ENCODE data around the gene RGL2.

The RGL2 gene

GRCh38 chr6:33279971-33280511 lies 18.7 kb downstream of the RGL2 start:
- Histone ChIP-seq H3K27me3 (replicated peaks in 2 of 5; ENCODE audit: control insufficient read depth in 4 of 5, insufficient read depth in 5 of 5, low read length in 4 of 5) (no peaks in the 10 kb centered on the region), H3K9me3 (ENCODE audit: control extremely low read depth in 1 of 5, control insufficient read depth in 4 of 5, insufficient read depth in 2 of 5, low read depth in 1 of 5, low read length in 4 of 5) (no peaks in the 10 kb centered on the region), H3K36me3 (ENCODE audit: control insufficient read depth in 4 of 4, insufficient read depth in 4 of 4, low read length in 3 of 4) (peaks cover 0 to 75% (median 56%) of the 10 kb centered on the region in 4 experiments), H3K4me3 (ENCODE audit: control insufficient read depth in 1 of 7, extremely low read depth in 1 of 7, insufficient read depth in 4 of 7, low read depth in 2 of 7, low read length in 6 of 7) (no peak overlapping the region), H3K4me1 (ENCODE audit: control extremely low read depth in 1 of 4, control insufficient read depth in 4 of 4, insufficient read depth in 4 of 4, low read length in 3 of 4) (peaks cover 2 to 44% (median 35%) of the 10 kb centered on the region in 4 experiments), H3K27ac (ENCODE audit: insufficient read depth in 1 of 2, low read depth in 1 of 2, low read length in 2 of 2, poor library complexity in 1 of 2, severe bottlenecking in 2 of 2) (peak overlapping the region in 1 of 2 experiments; percentile 35)
- POLR2A ChIA-PET = interaction anchor here (1.6 kb wide), 1 partner anchor 9 kb away, joined by 5 read pairs; the partner anchor contains the start of genes PFDN6 and WDR46
- WGBS (ENCODE audit: insufficient coverage) = 60% methylated on average over 4 of the region's 5 CpGs
- CTCF ChIA-PET = interaction anchor here (0.7 to 9.7 kb wide), 15 partner anchors 10 to 151 kb away, joined by 3 to 96 read pairs (median 5); partner anchors contain the start of genes PFDN6, RGL2, TAPBP and WDR46
- DNase-seq = peak; percentile 79 to 93 (median 86)

GRCh38 chr6:33279257-33279695 lies 19.5 kb downstream of the RGL2 start:
- DNase-seq = no peak
- Histone ChIP-seq H3K36me3 (ENCODE audit: control insufficient read depth in 4 of 4, insufficient read depth in 4 of 4, low read length in 3 of 4) (peaks cover 0 to 77% (median 56%) of the 10 kb centered on the region in 4 experiments), H3K9me3 (ENCODE audit: control extremely low read depth in 1 of 5, control insufficient read depth in 4 of 5, insufficient read depth in 2 of 5, low read depth in 1 of 5, low read length in 4 of 5) (no peaks in the 10 kb centered on the region), H3K4me3 (ENCODE audit: control insufficient read depth in 1 of 7, extremely low read depth in 1 of 7, insufficient read depth in 4 of 7, low read depth in 2 of 7, low read length in 6 of 7) (no peak overlapping the region), H3K27me3 (replicated peaks in 2 of 5; ENCODE audit: control insufficient read depth in 4 of 5, insufficient read depth in 5 of 5, low read length in 4 of 5) (no peaks in the 10 kb centered on the region), H3K27ac (ENCODE audit: insufficient read depth in 1 of 2, low read depth in 1 of 2, low read length in 2 of 2, poor library complexity in 1 of 2, severe bottlenecking in 2 of 2) (no peak overlapping the region), H3K4me1 (ENCODE audit: control extremely low read depth in 1 of 4, control insufficient read depth in 4 of 4, insufficient read depth in 4 of 4, low read length in 3 of 4) (peaks cover 2 to 52% (median 41%) of the 10 kb centered on the region in 4 experiments)
- 100% methylated on average over 3 of the region's 13 CpGs for WGBS (ENCODE audit: insufficient coverage)
- CTCF ChIA-PET = interaction anchor here (0.7 to 9.7 kb wide), 11 partner anchors 10 to 152 kb away, joined by 3 to 96 read pairs (median 4); partner anchors contain the start of genes PFDN6, RGL2, TAPBP and WDR46
- POLR2A ChIA-PET = interaction anchor here (1.6 kb wide), 1 partner anchor 10 kb away, joined by 5 read pairs; the partner anchor contains the start of genes PFDN6 and WDR46

- CTCF ChIA-PET = interaction anchor here (0.8 to 9.7 kb wide), 9 partner anchors 11 to 157 kb away, joined by 3 to 96 read pairs (median 12); partner anchors contain the start of genes PFDN6, RGL2, TAPBP and WDR46
- Histone ChIP-seq H3K27ac (ENCODE audit: insufficient read depth in 1 of 2, low read depth in 1 of 2, low read length in 2 of 2, poor library complexity in 1 of 2, severe bottlenecking in 2 of 2) (no peak overlapping the region), H3K9me3 (ENCODE audit: control extremely low read depth in 1 of 5, control insufficient read depth in 4 of 5, insufficient read depth in 2 of 5, low read depth in 1 of 5, low read length in 4 of 5) (no peaks in the 10 kb centered on the region), H3K4me3 (ENCODE audit: control insufficient read depth in 1 of 7, extremely low read depth in 1 of 7, insufficient read depth in 4 of 7, low read depth in 2 of 7, low read length in 6 of 7) (no peak overlapping the region), H3K27me3 (replicated peaks in 2 of 5; ENCODE audit: control insufficient read depth in 4 of 5, insufficient read depth in 5 of 5, low read length in 4 of 5) (no peaks in the 10 kb centered on the region), H3K36me3 (ENCODE audit: control insufficient read depth in 4 of 4, insufficient read depth in 4 of 4, low read length in 3 of 4) (peaks cover 0 to 80% (median 55%) of the 10 kb centered on the region in 4 experiments), H3K4me1 (ENCODE audit: control extremely low read depth in 1 of 4, control insufficient read depth in 4 of 4, insufficient read depth in 4 of 4, low read length in 3 of 4) (peaks cover 2 to 57% (median 46%) of the 10 kb centered on the region in 4 experiments)
- DNase-seq = no peak
- WGBS (ENCODE audit: insufficient coverage) = 83% methylated on average over 1 of the region's 3 CpGs
- POLR2A ChIA-PET = interaction anchor here (2.6 kb wide), 1 partner anchor 21 kb away, joined by 14 read pairs; no protein-coding TSS in a partner anchor
Measured at GRCh38 chr6:33278810-33279209, 19.9 kb downstream of the RGL2 start.

- H3K27me3 ChIP-seq (replicated peaks in 2 of 5; ENCODE audit: control insufficient read depth in 4 of 5, insufficient read depth in 5 of 5, low read length in 4 of 5) = no peaks in the 10 kb centered on the region
- WGBS (ENCODE audit: insufficient coverage) = 90% methylated on average over 9 of the region's 9 CpGs
- H3K9me3 ChIP-seq (ENCODE audit: control extremely low read depth in 1 of 5, control insufficient read depth in 4 of 5, insufficient read depth in 2 of 5, low read depth in 1 of 5, low read length in 4 of 5) = no peaks in the 10 kb centered on the region
- POLR2A ChIA-PET = interaction anchor here (1.1 to 2.6 kb wide), 2 partner anchors 19 to 21 kb away, joined by 3 to 14 read pairs; no protein-coding TSS in a partner anchor
- no peak for DNase-seq
- CTCF ChIA-PET = interaction anchor here (0.8 to 9.7 kb wide), 8 partner anchors 11 to 157 kb away, joined by 3 to 96 read pairs (median 12); partner anchors contain the start of genes PFDN6, RGL2, TAPBP and WDR46
- H3K4me3 ChIP-seq (ENCODE audit: control insufficient read depth in 1 of 7, extremely low read depth in 1 of 7, insufficient read depth in 4 of 7, low read depth in 2 of 7, low read length in 6 of 7) = peak overlapping the region in 3 of 7 experiments; percentile 68 to 88 (median 82)
- peaks cover 4 to 61% (median 50%) of the 10 kb centered on the region in 4 experiments for H3K4me1 ChIP-seq (ENCODE audit: control extremely low read depth in 1 of 4, control insufficient read depth in 4 of 4, insufficient read depth in 4 of 4, low read length in 3 of 4)
- H3K36me3 ChIP-seq (ENCODE audit: control insufficient read depth in 4 of 4, insufficient read depth in 4 of 4, low read length in 3 of 4) = peaks cover 1 to 83% (median 55%) of the 10 kb centered on the region in 4 experiments
- H3K27ac ChIP-seq (ENCODE audit: insufficient read depth in 1 of 2, low read depth in 1 of 2, low read length in 2 of 2, poor library complexity in 1 of 2, severe bottlenecking in 2 of 2) = no peak overlapping the region
Measured at GRCh38 chr6:33278392-33278741, 20.4 kb downstream of the RGL2 start.

GRCh38 chr6:33277663-33278391 lies 20.9 kb downstream of the RGL2 start:
- POLR2A ChIA-PET = interaction anchor here (0.9 to 2.6 kb wide), 5 partner anchors 11 to 36 kb away, joined by 3 to 14 read pairs (median 4); partner anchors contain the start of genes PFDN6, TAPBP and WDR46
- H3K27ac ChIP-seq (ENCODE audit: insufficient read depth in 1 of 2, low read depth in 1 of 2, low read length in 2 of 2, poor library complexity in 1 of 2, severe bottlenecking in 2 of 2) = peak overlapping the region in 1 of 2 experiments; percentile 67
- H3K36me3 ChIP-seq (ENCODE audit: control insufficient read depth in 4 of 4, insufficient read depth in 4 of 4, low read length in 3 of 4) = peaks cover 3 to 86% (median 53%) of the 10 kb centered on the region in 4 experiments
- peak overlapping the region; percentile 59 to 88 (median 72) for H3K4me3 ChIP-seq (ENCODE audit: control insufficient read depth in 1 of 7, extremely low read depth in 1 of 7, insufficient read depth in 4 of 7, low read depth in 2 of 7, low read length in 6 of 7)
- CTCF ChIA-PET = interaction anchor here (0.6 to 9.7 kb wide), 20 partner anchors 11 to 203 kb away, joined by 3 to 96 read pairs (median 3); partner anchors contain the start of genes PFDN6, RGL2, TAPBP and WDR46
- H3K27me3 ChIP-seq (replicated peaks in 2 of 5; ENCODE audit: control insufficient read depth in 4 of 5, insufficient read depth in 5 of 5, low read length in 4 of 5) = no peaks in the 10 kb centered on the region
- WGBS (ENCODE audit: insufficient coverage) = 22% methylated on average over 30 of the region's 39 CpGs
- H3K4me1 ChIP-seq (ENCODE audit: control extremely low read depth in 1 of 4, control insufficient read depth in 4 of 4, insufficient read depth in 4 of 4, low read length in 3 of 4) = peaks cover 7 to 66% (median 55%) of the 10 kb centered on the region in 4 experiments
- no peaks in the 10 kb centered on the region for H3K9me3 ChIP-seq (ENCODE audit: control extremely low read depth in 1 of 5, control insufficient read depth in 4 of 5, insufficient read depth in 2 of 5, low read depth in 1 of 5, low read length in 4 of 5)
- peak in 2 of 3 donors; percentile 27 to 46 for DNase-seq

GRCh38 chr6:33276864-33277662 lies 21.7 kb downstream of the RGL2 start, which contains the start of gene B3GALT4:
TSS of gene B3GALT4 (plus strand) at chr6:33277123. CDS start at chr6:33277420, 297 bp downstream.
- Histone ChIP-seq H3K27ac (ENCODE audit: insufficient read depth in 1 of 2, low read depth in 1 of 2, low read length in 2 of 2, poor library complexity in 1 of 2, severe bottlenecking in 2 of 2) (peak within 1 kb of the TSS; percentile 50 to 77), H3K9me3 (ENCODE audit: control extremely low read depth in 1 of 5, control insufficient read depth in 4 of 5, insufficient read depth in 2 of 5, low read depth in 1 of 5, low read length in 4 of 5) (no peaks in the 10 kb centered on the region), H3K27me3 (replicated peaks in 2 of 5; ENCODE audit: control insufficient read depth in 4 of 5, insufficient read depth in 5 of 5, low read length in 4 of 5) (no peaks in the 10 kb centered on the region), H3K4me3 (ENCODE audit: control insufficient read depth in 1 of 7, extremely low read depth in 1 of 7, insufficient read depth in 4 of 7, low read depth in 2 of 7, low read length in 6 of 7) (peak within 1 kb of the TSS; percentile 59 to 88 (median 72)), H3K36me3 (ENCODE audit: control insufficient read depth in 4 of 4, insufficient read depth in 4 of 4, low read length in 3 of 4) (peaks cover 3 to 84% (median 48%) of the 10 kb centered on the region in 4 experiments), H3K4me1 (ENCODE audit: control extremely low read depth in 1 of 4, control insufficient read depth in 4 of 4, insufficient read depth in 4 of 4, low read length in 3 of 4) (peaks cover 7 to 73% (median 63%) of the 10 kb centered on the region in 4 experiments)
- ChIA-PET POLR2A (interaction anchor here (0.9 to 2.6 kb wide), 6 partner anchors 12 to 126 kb away, joined by 3 to 14 read pairs (median 4); partner anchors contain the start of genes PFDN6, TAPBP and WDR46), CTCF (interaction anchor here (0.6 to 9.7 kb wide), 21 partner anchors 10 to 342 kb away, joined by 3 to 96 read pairs (median 3); partner anchors contain the start of genes CUTA, PFDN6, RGL2 and TAPBP)
- WGBS (ENCODE audit: insufficient coverage) = 0% methylated on average over 75 of the region's 80 CpGs
- DNase-seq = peak; percentile 72 to 84 (median 81)
